K562 (cell line): ENCODE results near the gene OOSP3. TPM values are rescaled to one million over a fixed set of nuclear protein-coding genes. Genes with fewer than 3 reads are reported as not detected.

ENCODE experiments used
- ATAC-seq: fragments of 200-7000 bp; cut with Tn5 transposase; 3 replicates; pipeline ENCODE4 v1.9.1; 2020; ENCODE audit warnings: moderate library complexity
- BruUV-seq: library from RNA; stranded (reverse); fragments of 400-500 nt; replicated peaks from 2 replicates; lab custom pipeline; 2021; lab: Mats Ljungman, UMichigan
- CTCF ChIA-PET: fragments of 300-600 bp; formaldehyde crosslinking; extraction: SDS; loops from one replicate; lab custom pipeline; 2021; ENCODE audit warnings: low intra/inter-chr PET ratio; lab: Yijun Ruan, JAX
- POLR2A ChIA-PET: fragments of 300-600, 350-650 bp; sonication (Branson Sonifier 250); formaldehyde crosslinking; extraction: SDS; loops from one replicate; lab custom pipeline; 2021; ENCODE audit warnings: antibody characterized with exemption, inconsistent platforms; lab: Yijun Ruan, JAX
- DNase-seq, 4 experiments: peaks; one replicate each; pipeline versions ENCODE4 v3.0.0 to v3.0.0-alpha.2; 2011 to 2018; ENCODE audit warnings: low spot score in 3 of 4, mixed read lengths in 3 of 4; ENCODE audit errors: extremely low read depth in 1 of 4
- FAIRE-seq: peaks from 2 replicates; lab custom pipeline; 2011; peaks lifted over from hg19 to GRCh38; lab: Jason Lieb, UNC
- H2AFZ ChIP-seq: 2 replicates; pipeline ENCODE4 v1.6.0; 2011; ENCODE audit warnings: low read depth, low read length, control low read depth, inconsistent platforms
- H3K27ac ChIP-seq: fragments of 200-600 bp; 3 replicates; pipeline ENCODE4 v1.8.0; 2011; ENCODE audit warnings: low read depth, mild to moderate bottlenecking, control low read depth, inconsistent platforms, low read length, moderate library complexity, mixed read lengths; ENCODE audit errors: extremely low read depth
- H3K27me3 ChIP-seq, 2 experiments: fragments of 300-600 bp in 1 of 2; 2 replicates in 1 of 2; 3 replicates in 1 of 2; pipeline versions ENCODE4 v1.6.0 to v1.8.0; 2011; ENCODE audit warnings: inconsistent platforms in 2 of 2, low read length in 2 of 2, mild to moderate bottlenecking in 1 of 2, mixed read lengths in 1 of 2, moderate library complexity in 1 of 2; ENCODE audit not compliant: control insufficient read depth in 2 of 2, insufficient read depth in 2 of 2
- H3K36me3 ChIP-seq: fragments of 300-600 bp; 3 replicates; pipeline ENCODE4 v1.8.0; 2011; ENCODE audit warnings: mild to moderate bottlenecking, low read length, inconsistent platforms; ENCODE audit not compliant: control insufficient read depth, insufficient read depth
- H3K4me1 ChIP-seq, 2 experiments: fragments of 200-600 bp in 1 of 2; replicated peaks in 1 of 2; 2 replicates in 1 of 2; 3 replicates in 1 of 2; pipeline versions ENCODE4 v1.5.1 to v1.8.0; 2011; ENCODE audit warnings: inconsistent platforms in 2 of 2, low read length in 2 of 2, mild to moderate bottlenecking in 1 of 2, mixed read lengths in 1 of 2, moderate library complexity in 1 of 2; ENCODE audit not compliant: control insufficient read depth in 2 of 2, insufficient read depth in 2 of 2
- H3K4me2 ChIP-seq: 2 replicates; pipeline ENCODE4 v1.6.1; 2011; ENCODE audit warnings: low read length, control low read depth, inconsistent platforms, mixed read lengths; ENCODE audit not compliant: insufficient read depth
- H3K4me3 ChIP-seq: fragments of 200-600 bp; sonication (generic), shearing (Covaris generic); 2 replicates; pipeline ENCODE4 v1.5.1; 2016; ENCODE audit warnings: control low read depth, inconsistent platforms
- H3K79me2 ChIP-seq: fragments of 200-600 bp; 3 replicates; pipeline ENCODE4 v1.8.0; 2011; ENCODE audit warnings: low read length, inconsistent platforms; ENCODE audit not compliant: control insufficient read depth, insufficient read depth
- H3K9ac ChIP-seq, 2 experiments: 2 replicates each; pipeline versions ENCODE4 v1.6.0 to v1.6.1; 2011; ENCODE audit warnings: low read depth in 2 of 2, low read length in 2 of 2, control low read depth in 1 of 2, inconsistent platforms in 1 of 2, mild to moderate bottlenecking in 1 of 2, mixed read lengths in 1 of 2; ENCODE audit not compliant: insufficient read depth in 1 of 2
- H3K9me1 ChIP-seq: one replicate; pipeline ENCODE4 v1.6.0; 2011; ENCODE audit warnings: inconsistent platforms, mild to moderate bottlenecking, low read length, moderate library complexity; ENCODE audit not compliant: control insufficient read depth, insufficient read depth
- H3K9me3 ChIP-seq: replicated peaks from 2 replicates; pipeline ENCODE4 v1.5.1; 2011; ENCODE audit warnings: low read depth, low read length, inconsistent platforms; ENCODE audit not compliant: control insufficient read depth, insufficient read depth
- H4K20me1 ChIP-seq: replicated peaks from 2 replicates; pipeline ENCODE4 v1.6.1; 2011; ENCODE audit warnings: low read length, inconsistent platforms, mixed read lengths; ENCODE audit not compliant: control insufficient read depth, insufficient read depth
- CEBPB ChIP-seq: fragments of 450-650 bp; IDR thresholded peaks from 2 replicates; pipeline ENCODE4 v1.6.1; 2016; ENCODE audit warnings: missing genetic modification characterization, missing compliant biosample characterization
- MAFK ChIP-seq: IDR thresholded peaks from 2 replicates; pipeline ENCODE4 v1.6.1; 2011; ENCODE audit warnings: low read length, improper control_type of control experiment
- TAF7 ChIP-seq: fragments of 450-650 bp; IDR thresholded peaks from 2 replicates; pipeline ENCODE4 v1.6.1; 2016; ENCODE audit warnings: missing genetic modification characterization, missing compliant biosample characterization
- ZNF785 ChIP-seq: fragments of 250-450 bp; sonication (Bioruptor Pico); IDR thresholded peaks from 2 replicates; pipeline ENCODE4 v1.4.0; 2020; ENCODE audit warnings: mild to moderate bottlenecking
- WGBS: fragments of 100-300 bp; shearing (Covaris generic); methylation state at CpG from one replicate; pipeline ENCODE4 v1.1.6; 2016; ENCODE audit warnings: low coverage, mixed read lengths; ENCODE audit not compliant: insufficient coverage; ENCODE audit errors: missing lambda C conversion rate; 5-methylcytosine and 5-hydroxymethylcytosine counted together
- in situ Hi-C: fragments of 300-500 bp; cut with MboI; formaldehyde crosslinking; loops from 4 replicates; pipeline ENCODE4 v1.15.0; 2018; ENCODE audit warnings: inconsistent platforms, mixed read lengths
- intact Hi-C: fragments of 100-400 bp; cut with micrococcal nuclease; formaldehyde crosslinking; loops from 2 replicates; pipeline ENCODE4 v1.14.2; 2022
- polyA plus RNA-seq, 8 experiments: library from polyadenylated mRNA; depleted of rRNA in 4 of 8; stranded (reverse) in 5 of 8; unstranded in 3 of 8; fragments of >200 nt; fragmentation: Nextera tagmentation in 2 of 8; fragmentation: Illumina TruSeq in 1 of 8; extraction: Ambion mirVana in 2 of 8; extraction: Trizol in 1 of 8; gene quantifications; 2 replicates each; pipeline versions ENCODE4 v1.2.1 to v1.2.3, GENCODE V29; 2011 to 2014; ENCODE audit warnings: inconsistent platforms in 1 of 8, missing spikeins in 1 of 8
- total RNA-seq, 7 experiments: library from RNA; depleted of rRNA in 6 of 7; stranded (reverse); fragments of >200 nt in 6 of 7; fragmentation: Illumina TruSeq in 2 of 7; extraction: Trizol in 2 of 7; gene quantifications; 2 replicates each; pipeline versions ENCODE4 v1.2.1 to v1.2.3, GENCODE V29; 2011 to 2021; ENCODE audit warnings: low replicate concordance in 1 of 7
- TF ChIP-seq, protein P1 (sequence below): fragments of 450-650 bp; conservative IDR thresholded peaks from 2 replicates; pipeline ENCODE4 v1.6.1; 2016; ENCODE audit warnings: missing genetic modification characterization, low read depth, mild to moderate bottlenecking, control low read depth, missing compliant biosample characterization
- TF ChIP-seq, protein P2 (sequence below), 3 experiments: IDR thresholded peaks in 2 of 3; conservative IDR thresholded peaks in 1 of 3; 2 replicates each; pipeline ENCODE4 v1.5.1; 2011 to 2012; ENCODE audit warnings: low read length in 3 of 3, mild to moderate bottlenecking in 3 of 3, control low read depth in 2 of 3, improper control_type of control experiment in 1 of 3, inconsistent platforms in 1 of 3, low read depth in 1 of 3, mixed read lengths in 1 of 3, moderate library complexity in 1 of 3; ENCODE audit not compliant: insufficient read depth in 2 of 3
- TF ChIP-seq, protein P3 (sequence below): fragments of 450-650 bp; IDR thresholded peaks from 2 replicates; pipeline ENCODE4 v1.6.1; 2016; ENCODE audit warnings: antibody characterized with exemption

Gene OOSP3
- total and polyA plus RNA-seq, 9 of the 15 experiments (the other 6 are each of a cell fraction or from before 2014, with no cell fraction given), result 0.09 to 0.32 (median 0.15) TPM; not detected in 6

DNA sequence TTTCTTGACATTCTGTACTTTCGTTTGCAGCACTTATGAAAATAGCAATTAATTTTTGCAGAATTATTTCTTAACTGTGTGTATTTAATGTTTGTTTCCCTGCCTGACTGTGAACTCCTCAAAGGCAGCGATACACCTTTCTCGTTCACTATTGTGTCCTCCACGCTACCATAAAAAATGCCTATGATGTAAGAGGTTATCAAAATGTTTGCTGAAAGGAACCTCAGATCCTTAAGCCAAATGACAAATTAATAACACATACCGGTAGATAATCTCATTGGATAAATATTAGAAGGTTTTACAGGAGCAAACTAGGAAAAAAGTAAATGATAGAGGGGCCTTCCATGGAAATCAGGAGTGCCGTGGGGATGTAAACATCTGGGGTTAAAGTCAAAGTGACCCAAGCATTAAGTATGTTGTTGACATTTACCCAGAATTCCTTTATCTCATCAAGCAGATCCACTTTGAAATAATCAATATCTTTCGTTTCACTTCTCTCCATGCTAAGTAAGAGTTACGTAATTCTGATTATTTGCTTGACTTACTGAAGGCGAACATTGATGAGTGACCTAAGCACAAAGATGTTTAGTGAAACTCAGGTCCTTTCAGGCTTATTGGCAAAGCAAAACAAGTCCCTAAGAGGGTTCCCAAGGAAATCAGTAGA lies 2.6 kb upstream of the OOSP3 start:
- no peak for FAIRE-seq
- no peak overlapping the region for H3K27ac ChIP-seq
- peak; percentile 58 for TF ChIP-seq CEBPB (tag)
- TF ChIP-seq, protein P1, sequence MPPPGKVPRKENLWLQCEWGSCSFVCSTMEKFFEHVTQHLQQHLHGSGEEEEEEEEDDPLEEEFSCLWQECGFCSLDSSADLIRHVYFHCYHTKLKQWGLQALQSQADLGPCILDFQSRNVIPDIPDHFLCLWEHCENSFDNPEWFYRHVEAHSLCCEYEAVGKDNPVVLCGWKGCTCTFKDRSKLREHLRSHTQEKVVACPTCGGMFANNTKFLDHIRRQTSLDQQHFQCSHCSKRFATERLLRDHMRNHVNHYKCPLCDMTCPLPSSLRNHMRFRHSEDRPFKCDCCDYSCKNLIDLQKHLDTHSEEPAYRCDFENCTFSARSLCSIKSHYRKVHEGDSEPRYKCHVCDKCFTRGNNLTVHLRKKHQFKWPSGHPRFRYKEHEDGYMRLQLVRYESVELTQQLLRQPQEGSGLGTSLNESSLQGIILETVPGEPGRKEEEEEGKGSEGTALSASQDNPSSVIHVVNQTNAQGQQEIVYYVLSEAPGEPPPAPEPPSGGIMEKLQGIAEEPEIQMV (tag), result no peak
- intact Hi-C loops (no loop called here), in situ Hi-C loops (no loop called here)
- no peaks in the 10 kb centered on the region for H3K27me3 ChIP-seq
- no peaks in the 10 kb centered on the region for H3K79me2 ChIP-seq
- no peak overlapping the region for H3K4me3 ChIP-seq
- no peak for ATAC-seq
- CTCF ChIA-PET, result no interaction called here
- no peak for DNase-seq
- no peak overlapping the region for H3K4me2 ChIP-seq
- POLR2A ChIA-PET, result no interaction called here
- 64% methylated on average over 9 of the region's 9 CpGs for WGBS
- H3K36me3 ChIP-seq, result no peaks in the 10 kb centered on the region
- peak overlapping the region; percentile 48; the same call in 1 of the 2 replicates for H2AFZ ChIP-seq
- no peaks in the 10 kb centered on the region for H3K9me3 ChIP-seq
- no peaks in the 10 kb centered on the region for H4K20me1 ChIP-seq
- BruUV-seq, result no TSS peak
- H3K9me1 ChIP-seq, result no peaks in the 10 kb centered on the region
- no peaks in the 10 kb centered on the region; a peak in 1 of 5 replicates for H3K4me1 ChIP-seq
- no peak overlapping the region for H3K9ac ChIP-seq

DNA sequence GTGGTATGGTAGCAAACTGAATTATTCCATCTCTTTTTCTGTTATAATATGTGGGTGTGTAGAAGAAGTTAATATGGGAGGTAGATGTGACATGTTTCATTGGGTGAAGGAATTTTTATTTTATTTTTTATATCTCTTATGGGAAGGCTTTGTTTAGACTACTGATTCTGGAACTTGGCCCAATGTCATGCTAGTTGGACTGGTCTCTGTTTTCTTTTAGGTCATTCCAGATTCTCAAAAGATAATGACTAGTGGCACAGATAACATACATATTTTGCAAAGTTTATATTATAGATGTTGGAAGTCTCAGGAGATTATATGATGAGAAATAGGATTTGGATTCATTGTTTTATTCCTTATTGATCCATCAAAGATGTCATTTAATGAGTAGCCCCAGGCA lies 1.3 kb upstream of the OOSP3 start:
- no peaks in the 10 kb centered on the region for H4K20me1 ChIP-seq
- no peak for ATAC-seq
- intact Hi-C loops, result no loop called here
- ChIA-PET POLR2A (no interaction called here), CTCF (no interaction called here)
- no peaks in the 10 kb centered on the region; a peak in 1 of 5 replicates for H3K4me1 ChIP-seq
- no peak overlapping the region for H3K4me2 ChIP-seq
- no peak for DNase-seq
- no peaks in the 10 kb centered on the region for H3K27me3 ChIP-seq
- no peak overlapping the region for H3K27ac ChIP-seq
- no peak overlapping the region for H3K9ac ChIP-seq
- no peaks in the 10 kb centered on the region for H3K9me1 ChIP-seq
- no peak overlapping the region for H2AFZ ChIP-seq
- no peaks in the 10 kb centered on the region for H3K9me3 ChIP-seq
- no peak overlapping the region for H3K4me3 ChIP-seq
- FAIRE-seq, result no peak
- no TSS peak for BruUV-seq
- TF ChIP-seq, protein P2, sequence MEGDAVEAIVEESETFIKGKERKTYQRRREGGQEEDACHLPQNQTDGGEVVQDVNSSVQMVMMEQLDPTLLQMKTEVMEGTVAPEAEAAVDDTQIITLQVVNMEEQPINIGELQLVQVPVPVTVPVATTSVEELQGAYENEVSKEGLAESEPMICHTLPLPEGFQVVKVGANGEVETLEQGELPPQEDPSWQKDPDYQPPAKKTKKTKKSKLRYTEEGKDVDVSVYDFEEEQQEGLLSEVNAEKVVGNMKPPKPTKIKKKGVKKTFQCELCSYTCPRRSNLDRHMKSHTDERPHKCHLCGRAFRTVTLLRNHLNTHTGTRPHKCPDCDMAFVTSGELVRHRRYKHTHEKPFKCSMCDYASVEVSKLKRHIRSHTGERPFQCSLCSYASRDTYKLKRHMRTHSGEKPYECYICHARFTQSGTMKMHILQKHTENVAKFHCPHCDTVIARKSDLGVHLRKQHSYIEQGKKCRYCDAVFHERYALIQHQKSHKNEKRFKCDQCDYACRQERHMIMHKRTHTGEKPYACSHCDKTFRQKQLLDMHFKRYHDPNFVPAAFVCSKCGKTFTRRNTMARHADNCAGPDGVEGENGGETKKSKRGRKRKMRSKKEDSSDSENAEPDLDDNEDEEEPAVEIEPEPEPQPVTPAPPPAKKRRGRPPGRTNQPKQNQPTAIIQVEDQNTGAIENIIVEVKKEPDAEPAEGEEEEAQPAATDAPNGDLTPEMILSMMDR (IDR thresholded peaks at IDR 0.05 in 2 of 3, conservative IDR thresholded peaks at IDR 0.05 in 1 of 3; ENCODE audit: insufficient read depth in 2 of 3, low read depth in 1 of 3, low read length in 3 of 3), result no peak
- TF ChIP-seq, protein P3, sequence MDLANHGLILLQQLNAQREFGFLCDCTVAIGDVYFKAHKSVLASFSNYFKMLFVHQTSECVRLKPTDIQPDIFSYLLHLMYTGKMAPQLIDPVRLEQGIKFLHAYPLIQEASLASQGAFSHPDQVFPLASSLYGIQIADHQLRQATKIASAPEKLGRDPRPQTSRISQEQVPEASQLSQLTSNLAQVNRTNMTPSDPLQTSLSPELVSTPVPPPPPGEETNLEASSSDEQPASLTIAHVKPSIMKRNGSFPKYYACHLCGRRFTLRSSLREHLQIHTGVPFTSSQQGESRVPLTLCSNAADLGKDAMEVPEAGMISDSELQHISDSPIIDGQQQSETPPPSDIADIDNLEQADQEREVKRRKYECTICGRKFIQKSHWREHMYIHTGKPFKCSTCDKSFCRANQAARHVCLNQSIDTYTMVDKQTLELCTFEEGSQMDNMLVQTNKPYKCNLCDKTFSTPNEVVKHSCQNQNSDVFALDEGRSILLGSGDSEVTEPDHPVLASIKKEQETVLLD, result no peak
- TF ChIP-seq MAFK (no peak), TAF7 (tag) (no peak), ZNF785 (CRISPR knock-in tag) (no peak)
- no peaks in the 10 kb centered on the region for H3K36me3 ChIP-seq
- in situ Hi-C loops, result no loop called here
- no peaks in the 10 kb centered on the region for H3K79me2 ChIP-seq
